GM12874 (cell line): Measurements from ENCODE around the gene TGFBRAP1.

Experiments used
- TF ChIP-seq, protein P1 (sequence below): IDR thresholded peaks from 2 replicates; pipeline ENCODE4 v1.5.1; 2011; ENCODE audit warnings: low read depth, mild to moderate bottlenecking, control low read depth, low read length, moderate library complexity; ENCODE audit not compliant: insufficient read depth

TGFBRAP1 gene

DNA sequence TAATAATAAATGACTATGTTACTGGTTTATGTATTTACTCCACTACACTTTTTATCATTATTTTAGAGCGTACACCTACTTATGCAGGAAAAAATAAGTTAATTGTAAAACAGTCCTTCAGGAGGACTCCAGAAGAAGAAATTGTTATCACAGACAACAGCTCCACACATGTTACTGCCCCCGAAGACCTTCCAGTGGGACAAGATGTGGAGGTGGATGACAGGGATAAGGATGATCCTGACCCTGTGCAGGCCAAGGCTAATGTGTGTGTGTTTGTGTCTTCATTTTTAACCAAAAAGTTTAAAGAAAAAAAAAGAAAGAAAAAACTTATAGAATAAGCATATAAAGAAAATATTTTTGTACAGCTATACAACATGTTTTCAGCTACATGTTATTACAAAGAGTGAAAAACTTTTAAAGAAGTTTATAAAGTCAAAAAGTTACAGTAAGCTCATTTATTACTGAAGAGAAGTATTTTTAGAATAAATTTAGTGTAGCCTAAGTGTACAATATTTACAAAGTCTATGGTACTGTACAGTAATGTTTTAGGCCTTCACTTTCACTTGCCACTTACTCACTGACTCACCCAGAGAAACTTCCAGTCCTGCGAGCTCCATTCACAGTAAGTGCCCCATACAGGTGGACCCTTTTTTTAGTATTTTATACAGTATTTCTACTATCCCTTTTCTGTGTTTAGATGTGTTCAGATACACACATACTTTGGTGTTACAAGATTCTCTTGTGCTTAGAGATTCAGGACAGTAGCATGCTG is 7.5 kb downstream of the TGFBRAP1 start:
- TF ChIP-seq, protein P1, sequence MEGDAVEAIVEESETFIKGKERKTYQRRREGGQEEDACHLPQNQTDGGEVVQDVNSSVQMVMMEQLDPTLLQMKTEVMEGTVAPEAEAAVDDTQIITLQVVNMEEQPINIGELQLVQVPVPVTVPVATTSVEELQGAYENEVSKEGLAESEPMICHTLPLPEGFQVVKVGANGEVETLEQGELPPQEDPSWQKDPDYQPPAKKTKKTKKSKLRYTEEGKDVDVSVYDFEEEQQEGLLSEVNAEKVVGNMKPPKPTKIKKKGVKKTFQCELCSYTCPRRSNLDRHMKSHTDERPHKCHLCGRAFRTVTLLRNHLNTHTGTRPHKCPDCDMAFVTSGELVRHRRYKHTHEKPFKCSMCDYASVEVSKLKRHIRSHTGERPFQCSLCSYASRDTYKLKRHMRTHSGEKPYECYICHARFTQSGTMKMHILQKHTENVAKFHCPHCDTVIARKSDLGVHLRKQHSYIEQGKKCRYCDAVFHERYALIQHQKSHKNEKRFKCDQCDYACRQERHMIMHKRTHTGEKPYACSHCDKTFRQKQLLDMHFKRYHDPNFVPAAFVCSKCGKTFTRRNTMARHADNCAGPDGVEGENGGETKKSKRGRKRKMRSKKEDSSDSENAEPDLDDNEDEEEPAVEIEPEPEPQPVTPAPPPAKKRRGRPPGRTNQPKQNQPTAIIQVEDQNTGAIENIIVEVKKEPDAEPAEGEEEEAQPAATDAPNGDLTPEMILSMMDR, result no peak

DNA sequence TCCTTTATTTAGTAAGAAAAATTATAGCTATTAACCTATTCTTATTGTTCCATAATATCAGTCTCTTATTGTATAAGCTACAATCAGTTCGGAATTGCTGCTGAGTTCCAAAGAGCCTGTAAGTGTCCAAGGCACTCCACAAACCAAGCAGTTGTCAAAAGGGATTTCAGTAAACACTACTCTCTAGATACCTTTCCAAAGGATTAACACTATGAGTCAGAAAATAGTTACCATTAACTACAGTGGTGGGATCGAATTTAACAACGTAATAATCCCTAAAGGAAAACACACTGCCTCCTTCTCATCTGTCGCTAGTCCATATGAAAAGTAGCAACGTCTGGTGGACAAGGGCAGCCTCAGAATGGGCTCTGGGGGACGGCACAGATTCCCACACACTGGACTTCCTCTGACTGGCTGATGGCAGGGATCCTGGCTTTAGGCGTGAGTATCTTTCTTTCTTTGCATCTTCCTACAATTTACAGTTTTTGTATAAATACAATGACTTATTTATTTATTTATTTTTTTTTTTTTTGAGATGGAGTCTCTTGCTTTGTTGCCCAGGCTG is 8.8 kb downstream of the TGFBRAP1 start:
- TF ChIP-seq, protein P1, result no peak

DNA sequence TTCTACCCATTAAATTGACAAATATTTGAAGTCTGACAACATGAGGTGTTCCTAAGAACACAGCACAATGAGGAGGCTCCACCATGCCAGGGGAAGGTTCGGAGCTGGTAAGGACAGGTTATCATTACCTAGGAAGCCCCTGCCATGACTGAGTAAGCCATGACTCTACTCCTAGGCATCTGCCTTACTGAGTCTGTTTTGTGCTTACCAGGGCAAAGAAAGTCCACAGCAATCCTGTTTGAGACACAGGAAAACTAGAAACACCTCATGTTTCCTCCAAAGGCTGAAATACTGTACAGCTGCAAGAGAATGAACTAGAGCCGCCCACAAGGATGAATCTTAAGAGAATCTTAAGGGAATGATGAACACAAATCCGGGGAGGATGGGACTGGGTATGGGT is 11.6 kb downstream of the TGFBRAP1 start:
- TF ChIP-seq, protein P1, result no peak

DNA sequence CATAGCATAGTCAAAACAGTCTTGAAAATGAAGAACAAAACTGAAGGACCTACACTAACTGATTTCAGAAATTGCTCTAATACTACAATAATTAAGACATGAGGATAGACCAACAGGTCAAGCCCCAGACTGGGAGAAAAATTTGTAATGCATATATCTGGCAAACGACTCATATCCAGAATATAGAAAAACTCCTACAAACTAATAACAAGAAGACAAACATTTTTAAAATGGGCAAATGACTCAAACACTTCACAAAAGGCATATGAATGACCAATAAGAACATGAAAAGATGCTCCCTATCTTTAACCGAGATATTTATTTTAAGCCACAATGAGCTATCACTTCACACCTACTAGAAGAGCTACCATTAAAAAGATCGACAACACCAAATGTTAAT is 14.2 kb downstream of the TGFBRAP1 start:
- TF ChIP-seq, protein P1, result no peak

DNA sequence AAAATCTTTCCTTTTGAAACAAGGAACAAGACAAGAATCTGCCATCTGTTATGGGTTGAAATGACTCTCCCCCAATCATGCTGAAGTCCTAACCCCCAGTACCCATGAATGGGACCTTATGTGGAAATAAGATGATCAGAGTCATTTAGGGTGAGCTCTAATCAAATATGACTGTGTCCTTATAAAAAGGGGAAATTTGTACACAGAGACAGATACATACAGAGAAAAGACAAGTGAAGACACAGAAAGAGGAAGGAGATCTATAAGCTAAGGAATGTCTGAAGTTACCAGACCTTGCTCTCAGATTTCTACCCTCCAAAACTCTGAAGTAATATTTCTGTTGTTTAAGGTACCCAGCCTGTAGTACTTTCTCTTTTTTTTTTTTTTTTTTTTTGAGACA is 15.7 kb downstream of the TGFBRAP1 start:
- TF ChIP-seq, protein P1, result no peak

DNA sequence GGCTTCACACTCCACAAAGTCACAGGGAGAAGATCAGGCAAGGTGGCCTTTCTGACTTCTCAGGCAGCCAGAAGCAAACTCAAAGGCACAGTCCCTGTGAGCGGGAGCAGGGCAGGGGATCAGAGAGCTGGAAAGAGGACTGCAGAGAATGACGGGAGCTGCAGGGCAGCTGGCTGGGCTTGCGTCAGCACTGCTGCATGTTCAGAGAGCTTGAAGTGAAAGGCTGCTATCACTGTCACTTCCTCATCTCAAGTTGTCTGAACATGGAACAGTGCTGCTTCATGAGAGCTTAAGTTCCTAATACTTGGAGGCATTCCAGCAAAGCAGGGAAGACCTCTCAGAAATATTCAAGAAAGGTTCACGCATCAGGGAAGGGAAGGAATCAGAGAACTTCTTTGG is 20.4 kb downstream of the TGFBRAP1 start:
- TF ChIP-seq, protein P1, result no peak

DNA sequence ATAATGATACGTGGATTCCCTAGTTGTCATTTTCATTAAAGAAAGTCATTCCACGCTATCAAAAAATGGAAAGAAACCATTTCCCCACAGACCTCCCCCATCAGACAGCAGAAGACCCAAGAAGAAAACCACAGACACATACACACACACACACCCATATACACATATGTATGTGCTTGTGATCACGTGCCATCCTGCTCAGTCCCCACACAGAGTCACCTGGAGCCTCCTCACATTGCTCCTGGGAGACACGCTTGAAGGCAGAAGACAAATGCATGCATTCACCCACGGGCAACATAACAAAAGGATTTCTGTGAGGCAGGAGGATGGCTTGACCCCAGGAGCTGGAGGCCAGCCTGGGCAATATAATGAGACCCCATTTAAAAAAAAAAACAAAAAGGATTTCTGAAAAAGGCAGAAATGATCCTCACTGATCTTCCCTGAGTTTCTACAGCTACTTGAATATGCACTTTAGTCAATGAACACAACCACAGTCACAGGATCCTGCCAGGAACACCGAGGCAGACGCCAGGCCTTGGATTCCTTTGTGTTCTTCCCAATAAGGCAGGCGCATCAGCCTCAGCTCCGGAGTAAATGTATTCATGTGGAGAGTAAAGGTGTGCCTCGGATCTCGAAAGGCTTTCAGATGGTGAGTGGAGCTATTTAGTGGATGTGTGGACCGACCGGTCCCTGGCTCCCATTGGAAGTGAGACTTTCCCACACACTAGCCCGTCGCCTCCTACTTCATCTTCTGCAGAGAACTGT is 21.0 kb downstream of the TGFBRAP1 start:
- TF ChIP-seq, protein P1, result no peak
